ENCODE data around the gene SLC25A47. TPM values are rescaled to one million over a fixed set of nuclear protein-coding genes. Genes with fewer than 3 reads are reported as not detected.

SLC25A47 gene
- total RNA-seq, 4 donors from 2014 or later: 0.54 to 1.2 TPM; not detected in 2

DNA sequence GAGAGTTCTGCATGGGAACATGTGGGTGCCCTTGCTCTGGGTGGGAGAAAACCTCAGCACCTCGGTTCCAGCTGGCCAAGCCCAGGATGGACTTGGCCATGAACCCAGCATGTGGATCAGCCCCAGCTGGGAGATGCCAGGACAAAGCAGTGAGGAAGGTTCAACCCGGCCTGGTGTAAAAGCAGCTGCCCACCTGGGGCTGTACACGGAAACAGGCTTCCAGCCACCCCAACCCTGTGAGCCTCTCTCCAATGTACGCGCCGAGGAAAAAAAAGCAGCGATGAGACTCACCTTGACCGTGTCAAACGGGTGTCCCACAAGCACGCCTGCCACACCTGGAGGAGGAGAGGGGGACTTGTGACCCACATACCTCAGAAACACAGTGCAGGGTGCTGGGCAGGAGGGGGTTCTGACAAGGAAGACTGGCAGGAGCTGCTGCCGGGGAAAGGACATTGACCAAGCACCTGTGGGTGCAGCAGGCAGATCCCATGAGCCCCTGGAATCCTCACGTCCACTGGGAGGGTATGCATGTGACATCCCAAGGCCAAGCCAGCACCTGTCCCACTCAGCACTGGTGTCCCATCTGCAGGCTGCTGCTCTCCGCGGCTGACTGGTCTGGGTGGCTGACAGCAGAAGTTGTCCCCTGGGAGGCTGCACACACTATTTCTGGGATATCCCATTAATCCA lies 24.4 kb upstream of the SLC25A47 start:
- Histone ChIP-seq H3K4me3 (no peak overlapping the region), H3K9me3 (no peaks in the 10 kb centered on the region), H3K36me3 (no peaks in the 10 kb centered on the region), H3K27me3 (no peaks in the 10 kb centered on the region), H3K27ac (no peak overlapping the region), H3K4me1 (peaks cover 0 to 32% (median 8%) of the 10 kb centered on the region in 4 donors)
- peak in 1 of 3 donors; percentile 33 for DNase-seq
- no peak for TF ChIP-seq POLR2A (IDR thresholded peaks at IDR 0.05)
- no peak for TF ChIP-seq CTCF (IDR thresholded peaks at IDR 0.05)

DNA sequence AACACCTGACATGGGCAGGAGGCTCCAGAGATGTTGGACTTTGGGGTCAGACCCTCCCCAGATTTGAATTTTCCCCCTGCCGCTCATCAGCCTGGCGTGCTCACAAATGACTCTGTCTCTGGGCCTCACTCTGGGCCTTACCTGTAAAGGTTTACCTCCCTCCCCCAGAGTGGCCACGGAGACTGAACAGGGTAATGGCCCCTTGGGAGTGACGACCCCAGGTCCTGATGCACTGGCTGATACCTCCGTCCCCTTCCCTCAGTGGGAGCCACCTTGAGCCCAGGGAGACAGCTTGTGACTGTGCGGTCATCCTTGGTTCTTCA lies 23.9 kb upstream of the SLC25A47 start:
- DNase-seq: no peak
- H3K27me3 ChIP-seq: no peaks in the 10 kb centered on the region
- H3K36me3 ChIP-seq: no peaks in the 10 kb centered on the region
- no peak overlapping the region for H3K4me3 ChIP-seq
- H3K27ac ChIP-seq: no peak overlapping the region
- no peaks in the 10 kb centered on the region for H3K9me3 ChIP-seq
- TF ChIP-seq POLR2A (IDR thresholded peaks at IDR 0.05) (no peak), CTCF (IDR thresholded peaks at IDR 0.05) (no peak)
- H3K4me1 ChIP-seq: peaks cover 0 to 37% (median 8%) of the 10 kb centered on the region in 4 donors

GRCh38 chr14:100302616-100303015 lies 20.5 kb upstream of the SLC25A47 start:
- no peak overlapping the region for H3K27ac ChIP-seq
- DNase-seq: no peak
- TF ChIP-seq CTCF (IDR thresholded peaks at IDR 0.05) (no peak), POLR2A (IDR thresholded peaks at IDR 0.05) (no peak)

DNA sequence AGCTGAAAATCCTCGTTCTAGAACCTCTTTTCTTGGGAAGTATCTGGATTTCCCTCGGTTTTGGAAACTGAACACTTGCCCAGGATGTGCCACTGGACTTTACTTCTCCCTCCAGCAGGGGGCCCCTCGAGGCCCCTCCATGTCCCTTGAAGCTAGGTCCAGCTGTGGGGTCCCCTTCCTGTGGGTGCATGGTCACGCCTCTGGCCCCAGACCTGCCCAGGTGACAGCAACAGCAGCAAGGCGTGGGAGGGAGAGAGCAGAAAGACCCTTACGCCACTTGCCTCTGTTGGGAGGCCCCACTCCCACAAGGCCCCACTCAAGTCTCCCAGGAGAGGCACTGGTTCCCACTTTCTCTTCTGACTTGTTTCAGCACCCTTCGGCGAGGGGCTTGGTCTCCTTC lies 20.0 kb upstream of the SLC25A47 start:
- Histone ChIP-seq H3K4me1 (peaks cover 0 to 39% (median 6%) of the 10 kb centered on the region in 4 donors), H3K4me3 (no peak overlapping the region), H3K9me3 (no peaks in the 10 kb centered on the region), H3K36me3 (no peaks in the 10 kb centered on the region), H3K27ac (no peak overlapping the region), H3K27me3 (no peaks in the 10 kb centered on the region)
- DNase-seq: no peak
- no peak for TF ChIP-seq POLR2A (IDR thresholded peaks at IDR 0.05)
- peak in 5 of 6 experiments; percentile 17 to 53 (median 37) for TF ChIP-seq CTCF (IDR thresholded peaks at IDR 0.05)

More at GRCh38 chr14:100302616-100303015, 20.5 kb upstream of the SLC25A47 start:
- H3K27me3 ChIP-seq: no peaks in the 10 kb centered on the region
- H3K36me3 ChIP-seq: no peaks in the 10 kb centered on the region
- H3K4me1 ChIP-seq: peaks cover 0 to 39% (median 9%) of the 10 kb centered on the region in 4 donors
- H3K4me3 ChIP-seq: no peak overlapping the region
- no peaks in the 10 kb centered on the region for H3K9me3 ChIP-seq

DNA sequence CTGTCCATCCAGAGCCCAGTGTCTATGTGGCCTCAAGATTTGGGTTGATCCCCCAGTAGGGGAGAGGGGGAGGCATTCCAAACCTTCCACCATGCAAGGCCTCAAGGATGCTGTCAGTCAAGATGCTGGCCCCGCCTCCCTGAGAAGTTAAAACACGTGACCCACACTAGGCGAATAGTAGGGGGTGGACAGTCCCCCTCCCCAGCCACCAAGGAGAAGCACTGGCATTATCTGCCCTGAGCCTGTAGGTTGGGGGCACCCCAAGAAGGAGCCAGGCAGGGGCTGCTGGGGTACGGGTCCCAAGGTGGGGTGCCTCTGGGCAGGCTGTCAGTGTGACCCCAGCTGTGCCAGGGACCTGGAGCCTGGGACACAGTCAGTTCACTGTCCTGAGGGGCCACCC lies 19.2 kb upstream of the SLC25A47 start:
- Histone ChIP-seq H3K27ac (no peak overlapping the region), H3K4me1 (peaks cover 0 to 39% (median 6%) of the 10 kb centered on the region in 4 donors), H3K27me3 (no peaks in the 10 kb centered on the region), H3K4me3 (no peak overlapping the region), H3K9me3 (no peaks in the 10 kb centered on the region), H3K36me3 (no peaks in the 10 kb centered on the region)
- TF ChIP-seq POLR2A (IDR thresholded peaks at IDR 0.05) (no peak), CTCF (IDR thresholded peaks at IDR 0.05) (no peak)
- no peak for DNase-seq

Data from Peyer's patch (tissue), 4 donors.